ENCODE data around the gene ANKRD39. TPM values are rescaled to one million over a fixed set of nuclear protein-coding genes. Genes with fewer than 3 reads are reported as not detected.

Gene ANKRD39
- total RNA-seq, 1 experiment from 2014 or later = 29.4 TPM

- Histone ChIP-seq H3K4me1 (ENCODE audit: insufficient read depth, low read length) (no peaks in the 10 kb centered on the region), H3K9ac (ENCODE audit: low read length) (no peak overlapping the region), H3F3A (ENCODE audit: low read length, unreplicated experiment) (no peaks in the 10 kb centered on the region), H4K20me1 (ENCODE audit: low read length) (no peaks in the 10 kb centered on the region), H3K4me3 (ENCODE audit: low read length) (no peak overlapping the region), H3K9me3 (ENCODE audit: low read length) (no peaks in the 10 kb centered on the region), H3K79me2 (ENCODE audit: low read length) (no peaks in the 10 kb centered on the region), H3K4me2 (ENCODE audit: low read length) (no peak overlapping the region), H3K27ac (ENCODE audit: low read length) (no peak overlapping the region), H3K27me3 (ENCODE audit: low read length) (no peaks in the 10 kb centered on the region), H3K9me2 (replicated peaks; ENCODE audit: low read length) (no peaks in the 10 kb centered on the region), H3K36me3 (ENCODE audit: low read depth, low read length) (peaks cover 3% of the 10 kb centered on the region; the same call in 1 of the 2 replicates), H2AFZ (ENCODE audit: low read length) (no peak overlapping the region)
- no peak for DNase-seq
- BruUV-seq (replicated peaks) = no TSS peak
- ChIA-PET POLR2A (ENCODE audit: unreplicated experiment) (no interaction called here), CTCF (no interaction called here)
- no peak for ATAC-seq
- intact Hi-C loops (cut with micrococcal nuclease) = no loop called here
- TF ChIP-seq EZH2phosphoT487 (IDR thresholded peaks at IDR 0.05; ENCODE audit: borderline replicate concordance, low read length) = no peak
- no peak for TF ChIP-seq EZH2 (IDR thresholded peaks at IDR 0.05; ENCODE audit: low read length, unreplicated experiment)
- TF ChIP-seq CTCF (conservative IDR thresholded peaks at IDR 0.05; ENCODE audit: low read depth, low read length) = no peak
These were observed 58.2 kb downstream of the ANKRD39 start for GRCh38 chr2:96799623-96799935.

- Histone ChIP-seq H3F3A (ENCODE audit: low read length, unreplicated experiment) (no peaks in the 10 kb centered on the region), H3K4me2 (ENCODE audit: low read length) (no peak overlapping the region), H3K27ac (ENCODE audit: low read length) (no peak overlapping the region), H3K4me1 (ENCODE audit: insufficient read depth, low read length) (no peaks in the 10 kb centered on the region), H3K9me3 (ENCODE audit: low read length) (no peaks in the 10 kb centered on the region), H3K36me3 (ENCODE audit: low read depth, low read length) (peaks cover 3% of the 10 kb centered on the region; the same call in 1 of the 2 replicates), H3K79me2 (ENCODE audit: low read length) (no peaks in the 10 kb centered on the region), H2AFZ (ENCODE audit: low read length) (no peak overlapping the region), H3K9me2 (replicated peaks; ENCODE audit: low read length) (no peaks in the 10 kb centered on the region), H4K20me1 (ENCODE audit: low read length) (no peaks in the 10 kb centered on the region), H3K27me3 (ENCODE audit: low read length) (no peaks in the 10 kb centered on the region), H3K4me3 (ENCODE audit: low read length) (no peak overlapping the region), H3K9ac (ENCODE audit: low read length) (no peak overlapping the region)
- TF ChIP-seq EZH2 (IDR thresholded peaks at IDR 0.05; ENCODE audit: low read length, unreplicated experiment) (no peak), EZH2phosphoT487 (IDR thresholded peaks at IDR 0.05; ENCODE audit: borderline replicate concordance, low read length) (no peak), CTCF (conservative IDR thresholded peaks at IDR 0.05; ENCODE audit: low read depth, low read length) (no peak)
- ChIA-PET CTCF (no interaction called here), POLR2A (ENCODE audit: unreplicated experiment) (no interaction called here)
- no peak for DNase-seq
- BruUV-seq (replicated peaks) = no TSS peak
- intact Hi-C loops (cut with micrococcal nuclease) = no loop called here
- no peak for ATAC-seq
These were observed 58.8 kb downstream of the ANKRD39 start for GRCh38 chr2:96798733-96799622.

Small RNAs within 50 kb of the gene (microRNA-seq; reads per million reads assigned to microRNA genes)
- 4.3 reads per million, percentile 18 among the genes with 10 or more reads in this experiment for gene MIR3127 (ENCODE audit: unreplicated experiment)

Other genes with a start within 250 kb of the ANKRD39 start
- 30.6 and 35.7 TPM in 2 replicates for gene KANSL3, start 219.7 kb downstream of the ANKRD39 start, total RNA-seq (2014; rRNA removed)
- not detected in 2 replicates for gene FER1L5, start 215.3 kb downstream of the ANKRD39 start, total RNA-seq (2014; rRNA removed)
- 27.8 and 31.4 TPM in 2 replicates for gene LMAN2L, start 118.0 kb downstream of the ANKRD39 start, total RNA-seq (2014; rRNA removed)
- gene CNNM4, start 97.1 kb downstream of the ANKRD39 start, total RNA-seq (2014; rRNA removed) = 12.5 and 15.1 TPM in 2 replicates
- gene CNNM3, start 41.7 kb downstream of the ANKRD39 start, total RNA-seq (2014; rRNA removed) = 9.0 and 12.3 TPM in 2 replicates
- 4.0 and 8.2 TPM in 2 replicates for gene ANKRD23, start 14.0 kb downstream of the ANKRD39 start, total RNA-seq (2014; rRNA removed)
- gene SEMA4C, start 12.1 kb upstream of the ANKRD39 start, total RNA-seq (2014; rRNA removed) = 20.6 and 29.8 TPM in 2 replicates
- not detected in 2 replicates for gene FAM178B, start 128.6 kb upstream of the ANKRD39 start, total RNA-seq (2014; rRNA removed)
- gene FAHD2B, start 236.9 kb upstream of the ANKRD39 start, total RNA-seq (2014; rRNA removed) = 12.7 and 22.2 TPM in 2 replicates

Measured in PC-3 (cell line).